GM12892 (cell line): Measurements from ENCODE around the gene OVOL2.

Source experiments
- POLR2A ChIP-seq: IDR thresholded peaks from 2 replicates; pipeline ENCODE4 v1.6.1; 2011; ENCODE audit warnings: low read depth, low read length, control low read depth
- POLR2AphosphoS5 ChIP-seq: IDR thresholded peaks from 2 replicates; pipeline ENCODE4 v1.6.1; 2011; ENCODE audit warnings: low read depth, low read length, control low read depth
- TAF1 ChIP-seq: IDR thresholded peaks from 2 replicates; pipeline ENCODE4 v1.6.1; 2011; ENCODE audit warnings: low read depth, mild to moderate bottlenecking, control low read depth, low read length, borderline replicate concordance

GRCh38 chr20:18072532-18072931 is 14.8 kb upstream of the OVOL2 start:
- TF ChIP-seq POLR2AphosphoS5 (no peak), POLR2A (no peak), TAF1 (no peak)
